SK-N-MC (cell line): ENCODE results near the gene RANBP17.

Source experiments
- EZH2 ChIP-seq: fragments of 200-600 bp; sonication (generic); IDR thresholded peaks from one replicate; pipeline ENCODE4 v1.6.1; 2017; ENCODE audit warnings: antibody characterized with exemption
- FOXP2 ChIP-seq: optimal IDR thresholded peaks from 2 replicates; pipeline ENCODE3; 2011; ENCODE audit warnings: mild to moderate bottlenecking, moderate library complexity; ENCODE audit not compliant: insufficient read depth; ENCODE audit errors: extremely low read length, control extremely low read depth
- POLR2AphosphoS5 ChIP-seq: IDR thresholded peaks from 2 replicates; pipeline ENCODE4 v1.6.1; 2012; ENCODE audit warnings: mild to moderate bottlenecking, low read depth, low read length, borderline replicate concordance

- TF ChIP-seq EZH2: no peak
- no peak for TF ChIP-seq FOXP2
- TF ChIP-seq POLR2AphosphoS5: no peak
Observed at GRCh38 chr5:171010816-171011215, 149.0 kb downstream of the RANBP17 start.
